ENCODE measurements around the gene SSR2. TPM values are rescaled to one million over a fixed set of nuclear protein-coding genes. Genes with fewer than 3 reads are reported as not detected.

SSR2 gene
- total RNA-seq, 4 donors from 2014 or later = 51.2 to 275 (median 168) TPM

- Histone ChIP-seq H3K9me3 (no peaks in the 10 kb centered on the region), H3K27me3 (no peaks in the 10 kb centered on the region), H3K4me1 (peaks cover 0 to 40% (median 21%) of the 10 kb centered on the region in 4 donors), H3K4me3 (peak overlapping the region in 2 of 4 donors; percentile 33 to 46), H3K27ac (peak overlapping the region; percentile 79 to 89 (median 87)), H3K36me3 (no peaks in the 10 kb centered on the region)
- 52 to 53% methylated on average over 3 to 10 of the region's 10 CpGs for WGBS, 2 donors (ENCODE audit: low coverage in 1 of 2)
- DNase-seq = peak; percentile 19
- no peak for TF ChIP-seq EP300 (IDR thresholded peaks at IDR 0.05; ENCODE audit: low read depth)
- TF ChIP-seq, protein P1, sequence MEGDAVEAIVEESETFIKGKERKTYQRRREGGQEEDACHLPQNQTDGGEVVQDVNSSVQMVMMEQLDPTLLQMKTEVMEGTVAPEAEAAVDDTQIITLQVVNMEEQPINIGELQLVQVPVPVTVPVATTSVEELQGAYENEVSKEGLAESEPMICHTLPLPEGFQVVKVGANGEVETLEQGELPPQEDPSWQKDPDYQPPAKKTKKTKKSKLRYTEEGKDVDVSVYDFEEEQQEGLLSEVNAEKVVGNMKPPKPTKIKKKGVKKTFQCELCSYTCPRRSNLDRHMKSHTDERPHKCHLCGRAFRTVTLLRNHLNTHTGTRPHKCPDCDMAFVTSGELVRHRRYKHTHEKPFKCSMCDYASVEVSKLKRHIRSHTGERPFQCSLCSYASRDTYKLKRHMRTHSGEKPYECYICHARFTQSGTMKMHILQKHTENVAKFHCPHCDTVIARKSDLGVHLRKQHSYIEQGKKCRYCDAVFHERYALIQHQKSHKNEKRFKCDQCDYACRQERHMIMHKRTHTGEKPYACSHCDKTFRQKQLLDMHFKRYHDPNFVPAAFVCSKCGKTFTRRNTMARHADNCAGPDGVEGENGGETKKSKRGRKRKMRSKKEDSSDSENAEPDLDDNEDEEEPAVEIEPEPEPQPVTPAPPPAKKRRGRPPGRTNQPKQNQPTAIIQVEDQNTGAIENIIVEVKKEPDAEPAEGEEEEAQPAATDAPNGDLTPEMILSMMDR (IDR thresholded peaks at IDR 0.05) = no peak
- no peak for TF ChIP-seq POLR2AphosphoS5 (IDR thresholded peaks at IDR 0.05)
- TF ChIP-seq POLR2A (IDR thresholded peaks at IDR 0.05) = peak; percentile 14
- intact Hi-C loops (cut with DNase I; ENCODE audit: low total_unique reads) (no loop called here), in situ Hi-C loops (cut with MboI; ENCODE audit: low pct_ligation_motif_present in 1 of 4, low pct_unique_long_range_greater_than_20kb in 1 of 4, low sequenced_read_pairs in 3 of 4) (no loop called here)
Measured at GRCh38 chr1:156001021-156001661, 19.6 kb downstream of the SSR2 start.

- Histone ChIP-seq H3K4me3 (no peak overlapping the region), H3K4me1 (peaks cover 0 to 31% (median 17%) of the 10 kb centered on the region in 4 donors), H3K27ac (no peak overlapping the region), H3K9me3 (no peaks in the 10 kb centered on the region), H3K27me3 (no peaks in the 10 kb centered on the region), H3K36me3 (no peaks in the 10 kb centered on the region)
- no peak for DNase-seq
- in situ Hi-C loops (cut with MboI; ENCODE audit: low pct_ligation_motif_present in 1 of 4, low pct_unique_long_range_greater_than_20kb in 1 of 4, low sequenced_read_pairs in 3 of 4) = no loop called here
- 49 to 86% methylated on average over 1 of the region's 1 CpG for WGBS, 2 donors (ENCODE audit: low coverage in 1 of 2)
- TF ChIP-seq, protein P1 (IDR thresholded peaks at IDR 0.05) = no peak
- TF ChIP-seq POLR2AphosphoS5 (IDR thresholded peaks at IDR 0.05) (no peak), POLR2A (IDR thresholded peaks at IDR 0.05) (no peak), EP300 (IDR thresholded peaks at IDR 0.05; ENCODE audit: low read depth) (no peak)
- intact Hi-C loops (cut with DNase I; ENCODE audit: low total_unique reads) = no loop called here
Measured at GRCh38 chr1:155999964-156000363, 20.8 kb downstream of the SSR2 start.

GRCh38 chr1:155996166-155996565 lies 24.6 kb downstream of the SSR2 start:
- Histone ChIP-seq H3K36me3 (no peaks in the 10 kb centered on the region), H3K27me3 (no peaks in the 10 kb centered on the region), H3K9me3 (no peaks in the 10 kb centered on the region), H3K4me1 (peaks cover 0 to 8% (median 5%) of the 10 kb centered on the region in 4 donors), H3K27ac (no peak overlapping the region), H3K4me3 (no peak overlapping the region)
- TF ChIP-seq, protein P1 (IDR thresholded peaks at IDR 0.05) = no peak
- TF ChIP-seq EP300 (IDR thresholded peaks at IDR 0.05; ENCODE audit: low read depth) = no peak
- no peak for TF ChIP-seq POLR2A (IDR thresholded peaks at IDR 0.05)
- TF ChIP-seq POLR2AphosphoS5 (IDR thresholded peaks at IDR 0.05) = no peak
- intact Hi-C loops (cut with DNase I; ENCODE audit: low total_unique reads) = no loop called here
- in situ Hi-C loops (cut with MboI; ENCODE audit: low pct_ligation_motif_present in 1 of 4, low pct_unique_long_range_greater_than_20kb in 1 of 4, low sequenced_read_pairs in 3 of 4) = no loop called here
- 49% methylated on average over 2 of the region's 2 CpGs; no CpG with 5 or more reads in 1 of the 2 donors for WGBS, 2 donors (ENCODE audit: low coverage in 1 of 2)
- DNase-seq = no peak

DNA sequence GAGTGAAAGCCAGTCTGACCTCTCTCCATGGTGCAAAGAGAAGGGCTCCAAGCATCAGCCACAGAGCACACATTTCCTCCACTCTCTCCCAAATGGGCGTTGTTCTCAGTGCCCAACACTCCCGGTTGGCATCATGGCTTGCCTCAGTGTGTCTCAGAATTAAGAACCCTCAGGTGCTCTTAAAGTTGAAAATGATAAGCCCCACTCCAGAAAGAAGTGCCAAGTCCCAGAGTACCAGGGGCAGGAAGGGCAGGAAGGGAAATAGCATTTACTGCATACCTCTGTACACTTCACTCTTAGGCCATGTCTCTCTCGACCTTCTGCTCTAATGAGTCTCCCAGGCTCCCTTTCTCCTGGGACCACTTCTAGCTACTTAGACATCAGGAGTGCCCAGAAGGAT lies 27.2 kb downstream of the SSR2 start:
- no peak overlapping the region for H3K27ac ChIP-seq
- in situ Hi-C loops (cut with MboI; ENCODE audit: low pct_ligation_motif_present in 1 of 4, low pct_unique_long_range_greater_than_20kb in 1 of 4, low sequenced_read_pairs in 3 of 4) = no loop called here
- 40 to 79% methylated on average over 1 to 3 of the region's 3 CpGs for WGBS, 2 donors (ENCODE audit: low coverage in 1 of 2)
- peaks cover 7% of the 10 kb centered on the region in 4 donors for H3K4me1 ChIP-seq
- H3K4me3 ChIP-seq = no peak overlapping the region
- no peak for TF ChIP-seq EP300 (IDR thresholded peaks at IDR 0.05; ENCODE audit: low read depth)
- TF ChIP-seq POLR2AphosphoS5 (IDR thresholded peaks at IDR 0.05) = no peak
- TF ChIP-seq, protein P1 (IDR thresholded peaks at IDR 0.05) = no peak
- TF ChIP-seq POLR2A (IDR thresholded peaks at IDR 0.05) = no peak
- intact Hi-C loops (cut with DNase I; ENCODE audit: low total_unique reads) = no loop called here
- H3K36me3 ChIP-seq = no peaks in the 10 kb centered on the region
- H3K9me3 ChIP-seq = no peaks in the 10 kb centered on the region
- H3K27me3 ChIP-seq = no peaks in the 10 kb centered on the region
- DNase-seq = no peak

Measured in transverse colon (tissue), 4 donors.